Measurements from ENCODE around the gene GRID2.
"Not testable (repeated sequence)": the region's sequence is repeated elsewhere in the genome, so short reads cannot be mapped to it uniquely, and the experiment has no call there.

The GRID2 gene

GRCh38 chr4:92305878-92306520 is 2.2 kb downstream of the GRID2 start:
- no peak for DNase-seq

DNA sequence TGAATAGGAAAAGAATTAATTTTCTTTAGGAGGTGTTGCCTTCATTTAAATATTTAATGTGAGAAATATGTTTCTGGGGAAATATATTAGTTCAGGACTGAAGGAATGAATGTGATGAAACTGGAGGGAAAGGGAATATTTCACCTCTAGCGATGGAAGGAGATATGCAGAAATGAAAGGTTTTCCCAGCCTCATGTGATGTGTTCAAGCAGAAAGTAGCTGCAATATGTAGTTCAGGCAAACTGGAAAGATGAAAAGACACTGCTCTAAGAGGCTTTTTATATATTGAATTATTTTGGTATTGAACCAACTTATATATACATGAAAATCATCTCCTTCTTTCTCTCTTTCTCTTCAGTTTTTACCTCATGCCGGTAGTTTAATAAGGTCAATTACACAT is 3.4 kb downstream of the GRID2 start:
- DNase-seq: no peak

- no peak for DNase-seq
Observed at GRCh38 chr4:92307866-92308265, 4.1 kb downstream of the GRID2 start.

DNA sequence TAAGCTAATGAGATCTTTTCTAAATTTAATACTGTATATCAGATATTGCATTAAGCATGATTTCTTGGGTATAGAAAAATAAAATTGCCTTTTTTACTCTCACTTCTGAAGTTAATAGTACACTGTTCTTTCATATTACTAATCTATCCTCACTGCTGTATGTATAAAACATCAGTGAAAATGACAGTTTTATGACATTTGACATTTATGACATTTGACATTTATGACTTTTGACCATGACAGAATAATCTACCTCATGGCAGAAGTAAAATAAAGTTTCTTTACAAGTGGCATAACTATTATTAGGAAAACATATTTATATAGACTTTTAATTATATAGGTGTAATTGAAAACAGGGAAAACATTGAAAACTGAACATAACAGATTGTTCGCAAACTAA is 13.3 kb downstream of the GRID2 start:
- DNase-seq: no peak

- DNase-seq: no peak
Observed at GRCh38 chr4:92328095-92328494, 24.3 kb downstream of the GRID2 start.

GRCh38 chr4:92333016-92333415 is 29.2 kb downstream of the GRID2 start:
- no peak for DNase-seq

DNA sequence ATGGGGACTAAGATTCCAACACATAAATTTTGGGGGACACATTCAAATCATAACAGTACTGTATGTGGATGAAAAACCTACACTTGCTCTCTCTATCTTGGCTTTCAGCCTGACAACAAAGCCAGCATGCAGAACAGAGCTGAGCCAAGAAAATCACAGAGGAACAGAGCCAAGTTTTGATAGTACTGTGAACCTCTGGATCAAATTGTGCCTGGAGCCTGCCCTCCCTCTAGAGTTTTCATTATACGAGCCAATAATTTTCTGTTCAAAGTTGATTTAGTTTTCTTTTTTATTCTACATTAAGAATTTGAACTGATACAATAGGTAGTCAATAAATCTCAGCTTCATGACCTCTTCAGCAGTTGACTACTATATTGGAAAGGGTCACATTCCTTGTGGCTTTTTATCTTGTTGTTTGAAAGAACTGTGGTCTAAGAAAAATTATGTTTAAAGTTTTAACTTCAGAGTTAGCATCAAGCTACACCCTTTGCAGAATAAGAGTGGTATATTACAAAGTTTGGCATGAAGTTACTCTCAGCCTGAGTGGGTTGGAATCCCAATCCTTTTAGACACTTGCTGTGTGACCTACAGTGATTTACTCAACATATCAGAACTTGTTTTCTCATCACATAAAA is 31.1 kb downstream of the GRID2 start:
- no peak for DNase-seq

DNA sequence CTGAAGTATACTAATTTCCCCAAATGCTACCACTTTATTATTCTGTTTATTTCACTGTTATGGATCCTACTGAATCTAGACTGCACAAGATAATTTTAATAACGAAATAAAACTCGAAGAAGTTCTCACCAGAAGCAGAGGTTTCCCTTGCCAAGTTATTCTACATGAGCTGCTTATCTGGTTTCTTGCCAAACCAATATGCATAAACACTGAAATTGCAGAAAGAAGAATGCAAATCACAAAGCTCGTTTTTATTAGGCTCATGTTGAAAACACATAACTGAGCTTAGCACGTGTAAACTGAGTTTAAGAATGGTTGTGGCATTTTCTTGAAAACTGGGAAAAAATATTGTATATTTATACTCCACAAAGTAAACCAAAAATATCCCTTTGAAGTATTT is 35.9 kb downstream of the GRID2 start:
- no peak for DNase-seq

DNA sequence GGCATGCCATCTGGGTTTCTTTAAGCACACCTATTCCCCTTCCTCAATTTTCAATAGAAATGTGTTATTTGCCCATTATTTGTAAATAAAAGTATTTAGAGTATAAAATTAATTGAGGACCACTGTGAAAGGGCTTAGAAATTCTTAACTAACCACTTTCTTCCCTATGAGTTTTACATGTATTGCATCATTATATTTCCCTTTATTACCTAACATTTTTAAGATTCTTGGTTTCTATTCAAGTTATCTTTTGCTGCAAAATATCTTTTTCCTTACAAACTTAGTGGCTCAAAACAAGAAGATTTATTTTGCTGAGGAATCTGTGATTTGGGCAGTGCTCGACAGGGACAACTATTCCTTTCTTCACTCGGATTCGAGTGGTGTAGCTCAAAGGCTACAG is 40.5 kb downstream of the GRID2 start:
- no peak for DNase-seq

- DNase-seq: no peak
Observed at GRCh38 chr4:92346289-92346688, 42.5 kb downstream of the GRID2 start.

DNA sequence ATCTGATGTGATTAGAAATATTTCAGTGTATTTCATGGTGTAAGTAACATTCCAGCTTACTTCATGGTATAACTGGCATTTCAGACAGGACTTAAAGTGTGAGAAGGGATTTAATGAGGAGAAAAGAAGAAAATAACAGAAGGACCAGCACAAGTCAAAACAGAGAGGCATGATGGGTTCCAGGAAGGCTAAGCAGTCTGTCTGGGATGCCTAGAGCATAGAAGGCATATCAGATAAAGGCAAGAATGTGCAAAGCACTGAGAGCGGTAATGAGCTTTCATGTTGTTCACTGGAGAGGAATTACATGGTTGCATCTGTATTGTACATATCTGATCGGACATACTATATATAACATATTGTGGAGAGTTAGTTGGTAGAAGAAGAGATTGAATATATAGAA is 54.2 kb downstream of the GRID2 start:
- DNase-seq: no peak

GRCh38 chr4:92359491-92359890 is 55.7 kb downstream of the GRID2 start:
- DNase-seq: no peak

DNA sequence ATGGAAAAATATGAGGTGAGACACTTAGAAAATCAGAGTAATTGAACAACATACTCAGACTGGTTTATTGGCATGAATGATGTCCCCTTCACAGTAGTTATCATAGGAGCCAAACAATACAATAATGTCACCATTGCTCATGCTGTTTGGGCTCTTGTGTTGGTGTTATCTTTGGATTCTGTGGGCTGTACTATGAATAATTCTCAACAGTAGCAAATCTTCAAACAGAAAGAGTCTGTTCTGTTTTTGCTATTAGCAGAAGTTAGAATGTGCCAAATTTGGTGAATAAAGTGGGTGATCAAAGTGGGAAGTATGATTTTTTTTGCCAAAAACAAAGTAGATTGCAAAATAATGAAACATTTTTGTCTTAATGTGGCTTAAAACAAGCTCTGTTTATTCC is 58.3 kb downstream of the GRID2 start:
- peak in 1 of 2 donors; percentile 7 for DNase-seq

GRCh38 chr4:92368653-92369052 is 64.9 kb downstream of the GRID2 start:
- DNase-seq: no peak

DNA sequence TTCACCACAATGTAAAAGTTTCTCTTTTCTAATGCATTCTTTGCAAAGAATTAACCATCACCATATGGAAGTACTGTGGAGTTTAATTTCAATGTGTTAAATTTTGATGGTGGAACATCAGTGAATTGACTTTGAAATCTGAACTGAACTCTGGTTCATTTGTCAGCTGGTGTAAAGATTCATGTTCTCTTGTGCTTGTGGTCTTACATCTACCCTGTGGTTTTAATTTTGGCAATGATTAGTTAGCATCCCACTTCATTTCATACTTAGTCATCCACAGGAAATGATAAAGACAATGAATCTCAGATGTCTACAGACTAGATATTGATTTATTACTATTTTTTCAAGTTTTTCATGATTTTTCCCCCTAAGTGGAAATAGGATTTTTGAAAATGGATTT is 77.8 kb downstream of the GRID2 start:
- DNase-seq: no peak

GRCh38 chr4:92382128-92382527 is 78.4 kb downstream of the GRID2 start:
- DNase-seq: no peak

DNA sequence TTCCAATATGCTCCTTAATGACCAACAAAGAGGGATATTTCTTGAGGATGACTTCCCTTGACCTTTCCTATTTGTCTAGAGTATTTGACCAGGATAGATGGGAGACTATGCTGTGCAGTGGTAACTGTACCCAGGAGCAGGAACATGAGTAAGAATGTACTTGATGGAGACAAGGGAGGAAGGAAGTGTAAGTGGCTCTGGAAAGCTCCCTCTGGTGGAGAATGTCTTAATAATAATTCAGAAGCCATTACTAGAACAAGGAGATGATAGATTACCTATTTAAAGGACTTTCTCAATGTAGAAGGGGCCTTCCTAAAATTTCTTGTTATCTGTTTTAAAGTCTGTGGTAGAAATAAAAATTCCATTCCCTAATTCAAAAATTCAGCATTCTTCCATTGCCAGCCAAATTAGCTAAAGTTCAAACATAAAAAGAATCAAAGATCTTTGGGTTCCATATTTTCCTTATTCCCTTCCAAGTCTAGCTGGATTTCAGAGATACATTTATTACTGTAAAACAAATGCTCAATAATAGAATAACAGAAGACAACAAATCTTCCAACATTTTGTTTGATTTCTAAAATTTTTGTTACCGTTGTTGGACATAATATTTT is 83.8 kb downstream of the GRID2 start:
- DNase-seq: peak; percentile 36

- DNase-seq: no peak
Observed at GRCh38 chr4:92399032-92399431, 95.3 kb downstream of the GRID2 start.

DNA sequence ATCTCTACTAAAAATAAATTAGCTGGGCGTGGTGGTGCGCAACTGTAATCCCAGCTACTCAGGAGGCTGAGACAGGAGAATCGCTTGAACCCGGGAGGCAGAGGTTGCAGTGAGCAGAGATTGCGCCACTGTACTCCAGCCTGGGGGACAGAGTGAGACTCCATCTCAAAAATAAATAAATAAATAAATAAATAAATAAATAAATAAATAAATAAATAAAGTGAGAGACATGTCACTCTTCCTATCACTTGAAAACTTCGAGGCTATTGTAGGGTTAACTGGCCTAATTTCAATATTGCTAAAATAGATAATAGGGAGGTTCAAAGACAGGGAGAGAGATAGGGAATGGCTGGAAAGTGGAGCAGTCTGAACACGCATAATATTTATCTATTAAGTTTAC is 99.8 kb downstream of the GRID2 start:
- DNase-seq: not testable (repeated sequence)

DNA sequence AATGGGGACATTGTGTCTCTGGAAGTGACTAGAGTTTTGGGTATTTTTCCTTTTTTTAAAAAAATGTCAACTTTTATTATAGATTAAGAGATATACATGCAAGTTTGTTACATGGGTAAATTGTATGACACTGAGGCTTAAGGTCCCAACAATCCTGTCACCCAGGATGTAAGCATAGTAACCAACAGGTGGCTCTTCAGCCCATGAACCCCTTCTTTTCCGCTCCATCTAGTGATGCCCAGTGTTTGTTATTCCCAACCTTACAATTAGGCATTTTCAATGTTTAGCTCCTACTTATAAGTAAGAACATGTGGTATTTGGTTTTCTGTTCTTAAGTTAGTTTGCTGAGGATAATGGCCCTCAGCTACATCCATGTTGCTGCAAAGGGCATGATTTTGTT is 102.7 kb downstream of the GRID2 start:
- DNase-seq: no peak

GRCh38 chr4:92421920-92422319 is 118.2 kb downstream of the GRID2 start:
- no peak for DNase-seq

GRCh38 chr4:92433272-92433758 is 129.5 kb downstream of the GRID2 start:
- DNase-seq: no peak

GRCh38 chr4:92438722-92439121 is 135.0 kb downstream of the GRID2 start:
- DNase-seq: not testable (repeated sequence)

DNA sequence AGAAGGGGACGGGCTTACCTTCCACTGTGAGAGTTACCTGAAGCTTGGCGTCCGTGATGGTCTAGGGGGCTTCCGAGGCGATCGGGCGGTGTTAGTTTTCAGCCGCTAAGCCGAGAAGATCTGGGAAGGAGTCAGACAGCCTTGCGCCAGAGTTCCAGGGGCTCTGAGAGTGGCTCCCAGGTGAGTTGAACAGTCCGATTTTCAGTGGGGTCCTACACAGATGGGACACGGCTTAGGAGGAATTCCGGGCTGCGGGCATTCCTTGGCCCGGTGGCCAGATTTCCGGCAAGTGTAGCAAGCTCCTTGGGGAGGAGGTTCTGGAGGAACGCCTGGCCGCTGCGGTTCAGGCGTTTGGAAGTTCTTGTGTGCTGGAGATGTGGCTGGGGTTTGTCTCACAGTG is 138.4 kb downstream of the GRID2 start:
- not testable (repeated sequence) for DNase-seq

All from inflammatory macrophage (primary cell).